ENCODE results near the gene CRACDL. TPM values are rescaled to one million over a fixed set of nuclear protein-coding genes. Genes with fewer than 3 reads are reported as not detected.

Gene CRACDL
- total RNA-seq, 1 experiment from 2014 or later, result not detected

DNA sequence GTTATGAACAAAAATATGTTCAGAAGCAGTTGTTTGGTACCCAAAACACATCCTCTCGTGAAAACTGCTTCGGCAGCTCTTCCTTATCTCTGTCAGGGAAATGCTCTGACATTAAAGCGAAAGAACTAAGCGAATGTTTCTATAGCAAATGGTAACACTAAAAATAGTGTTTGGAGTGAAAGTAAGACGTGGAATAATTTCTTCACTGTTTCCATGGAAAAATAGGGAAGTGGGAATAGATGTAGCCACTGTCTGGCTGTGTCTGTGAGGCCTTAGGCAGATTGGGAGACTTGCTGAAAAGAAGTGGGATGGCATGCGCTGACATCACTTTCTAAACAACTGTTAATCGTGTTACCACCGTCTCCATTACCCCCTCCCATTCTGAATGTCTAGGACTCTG is 11.5 kb upstream of the CRACDL start:
- Histone ChIP-seq H2AFZ (ENCODE audit: low read length) (no peak overlapping the region), H3F3A (ENCODE audit: low read length, unreplicated experiment) (no peaks in the 10 kb centered on the region), H3K4me1 (ENCODE audit: insufficient read depth, low read length) (no peaks in the 10 kb centered on the region), H3K79me2 (ENCODE audit: low read length) (no peaks in the 10 kb centered on the region), H3K4me2 (ENCODE audit: low read length) (no peak overlapping the region), H3K27me3 (ENCODE audit: low read length) (peaks cover 9% of the 10 kb centered on the region), H4K20me1 (ENCODE audit: low read length) (no peaks in the 10 kb centered on the region), H3K4me3 (ENCODE audit: low read length) (no peak overlapping the region), H3K36me3 (ENCODE audit: low read depth, low read length) (no peaks in the 10 kb centered on the region), H3K27ac (ENCODE audit: low read length) (no peak overlapping the region), H3K9me2 (replicated peaks; ENCODE audit: low read length) (no peaks in the 10 kb centered on the region), H3K9me3 (ENCODE audit: low read length) (no peaks in the 10 kb centered on the region), H3K9ac (ENCODE audit: low read length) (no peak overlapping the region)
- POLR2A ChIA-PET (ENCODE audit: unreplicated experiment), result no interaction called here
- TF ChIP-seq EZH2 (IDR thresholded peaks at IDR 0.05; ENCODE audit: low read length, unreplicated experiment) (no peak), EZH2phosphoT487 (IDR thresholded peaks at IDR 0.05; ENCODE audit: borderline replicate concordance, low read length) (no peak)
- TF ChIP-seq, protein P1, sequence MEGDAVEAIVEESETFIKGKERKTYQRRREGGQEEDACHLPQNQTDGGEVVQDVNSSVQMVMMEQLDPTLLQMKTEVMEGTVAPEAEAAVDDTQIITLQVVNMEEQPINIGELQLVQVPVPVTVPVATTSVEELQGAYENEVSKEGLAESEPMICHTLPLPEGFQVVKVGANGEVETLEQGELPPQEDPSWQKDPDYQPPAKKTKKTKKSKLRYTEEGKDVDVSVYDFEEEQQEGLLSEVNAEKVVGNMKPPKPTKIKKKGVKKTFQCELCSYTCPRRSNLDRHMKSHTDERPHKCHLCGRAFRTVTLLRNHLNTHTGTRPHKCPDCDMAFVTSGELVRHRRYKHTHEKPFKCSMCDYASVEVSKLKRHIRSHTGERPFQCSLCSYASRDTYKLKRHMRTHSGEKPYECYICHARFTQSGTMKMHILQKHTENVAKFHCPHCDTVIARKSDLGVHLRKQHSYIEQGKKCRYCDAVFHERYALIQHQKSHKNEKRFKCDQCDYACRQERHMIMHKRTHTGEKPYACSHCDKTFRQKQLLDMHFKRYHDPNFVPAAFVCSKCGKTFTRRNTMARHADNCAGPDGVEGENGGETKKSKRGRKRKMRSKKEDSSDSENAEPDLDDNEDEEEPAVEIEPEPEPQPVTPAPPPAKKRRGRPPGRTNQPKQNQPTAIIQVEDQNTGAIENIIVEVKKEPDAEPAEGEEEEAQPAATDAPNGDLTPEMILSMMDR (conservative IDR thresholded peaks at IDR 0.05; ENCODE audit: low read depth, low read length), result no peak
- no peak for DNase-seq
- no TSS peak for BruUV-seq (replicated peaks)
- intact Hi-C loops (cut with micrococcal nuclease), result no loop called here
- ATAC-seq, result no peak
- CTCF ChIA-PET, result no interaction called here

DNA sequence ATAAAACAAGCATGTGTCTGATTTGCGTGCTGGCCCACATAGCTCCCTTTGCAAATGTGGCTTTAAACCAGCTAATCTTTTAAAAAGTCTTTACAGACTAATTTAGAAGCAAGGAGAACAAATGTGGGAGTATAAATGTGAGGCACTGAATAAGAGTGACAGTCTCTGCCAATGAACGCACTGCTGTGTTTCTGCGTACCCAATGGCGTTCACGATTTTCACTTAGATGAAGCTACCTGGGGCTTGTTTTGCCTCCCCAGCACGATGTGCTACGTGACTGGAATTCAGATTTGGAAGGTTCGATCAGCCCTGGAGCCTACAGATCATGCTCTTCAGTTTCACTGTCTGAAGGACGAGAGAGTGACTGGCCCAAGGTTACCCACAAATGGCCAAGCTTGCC is 10.8 kb upstream of the CRACDL start:
- H2AFZ ChIP-seq (ENCODE audit: low read length), result no peak overlapping the region
- H3K36me3 ChIP-seq (ENCODE audit: low read depth, low read length), result no peaks in the 10 kb centered on the region
- intact Hi-C loops (cut with micrococcal nuclease), result no loop called here
- H3K27me3 ChIP-seq (ENCODE audit: low read length), result peaks cover 8% of the 10 kb centered on the region
- H3K27ac ChIP-seq (ENCODE audit: low read length), result no peak overlapping the region
- H4K20me1 ChIP-seq (ENCODE audit: low read length), result no peaks in the 10 kb centered on the region
- no peak for ATAC-seq
- no TSS peak for BruUV-seq (replicated peaks)
- CTCF ChIA-PET, result no interaction called here
- TF ChIP-seq, protein P1 (conservative IDR thresholded peaks at IDR 0.05; ENCODE audit: low read depth, low read length), result no peak
- TF ChIP-seq EZH2phosphoT487 (IDR thresholded peaks at IDR 0.05; ENCODE audit: borderline replicate concordance, low read length), result no peak
- no peak for TF ChIP-seq EZH2 (IDR thresholded peaks at IDR 0.05; ENCODE audit: low read length, unreplicated experiment)
- H3K79me2 ChIP-seq (ENCODE audit: low read length), result no peaks in the 10 kb centered on the region
- no peaks in the 10 kb centered on the region for H3K9me2 ChIP-seq (replicated peaks; ENCODE audit: low read length)
- H3K4me2 ChIP-seq (ENCODE audit: low read length), result no peak overlapping the region
- POLR2A ChIA-PET (ENCODE audit: unreplicated experiment), result no interaction called here
- no peak for DNase-seq
- H3K4me3 ChIP-seq (ENCODE audit: low read length), result no peak overlapping the region
- no peaks in the 10 kb centered on the region for H3K9me3 ChIP-seq (ENCODE audit: low read length)
- H3K9ac ChIP-seq (ENCODE audit: low read length), result no peak overlapping the region
- H3F3A ChIP-seq (ENCODE audit: low read length, unreplicated experiment), result no peaks in the 10 kb centered on the region
- H3K4me1 ChIP-seq (ENCODE audit: insufficient read depth, low read length), result no peaks in the 10 kb centered on the region

DNA sequence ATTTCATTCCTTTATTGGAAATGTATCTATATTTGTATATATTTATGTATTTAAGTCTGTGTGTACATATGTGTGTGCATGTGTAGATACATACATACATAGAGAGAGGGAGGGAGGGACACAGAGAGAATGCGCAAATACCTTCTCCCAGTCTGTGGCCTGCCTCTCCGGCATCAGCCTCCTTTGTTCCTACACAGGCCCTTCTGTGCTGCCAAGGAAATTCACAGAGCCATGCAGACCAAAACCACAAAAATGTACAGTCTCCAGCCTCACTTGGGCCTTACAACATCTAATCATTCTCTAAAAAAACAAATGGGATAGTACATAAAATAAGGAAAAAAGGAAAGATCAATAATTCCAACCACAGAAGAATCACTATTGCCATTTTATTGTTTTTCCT is 8.8 kb upstream of the CRACDL start:
- intact Hi-C loops (cut with micrococcal nuclease), result no loop called here
- POLR2A ChIA-PET (ENCODE audit: unreplicated experiment), result no interaction called here

More for the DNA sequence above, 8.8 kb upstream of the CRACDL start:
- Histone ChIP-seq H3K9me3 (ENCODE audit: low read length) (no peaks in the 10 kb centered on the region), H2AFZ (ENCODE audit: low read length) (no peak overlapping the region), H3K79me2 (ENCODE audit: low read length) (no peaks in the 10 kb centered on the region), H3K4me2 (ENCODE audit: low read length) (no peak overlapping the region), H4K20me1 (ENCODE audit: low read length) (no peaks in the 10 kb centered on the region), H3K36me3 (ENCODE audit: low read depth, low read length) (no peaks in the 10 kb centered on the region), H3K9me2 (replicated peaks; ENCODE audit: low read length) (no peaks in the 10 kb centered on the region), H3K9ac (ENCODE audit: low read length) (no peak overlapping the region), H3F3A (ENCODE audit: low read length, unreplicated experiment) (no peaks in the 10 kb centered on the region), H3K4me1 (ENCODE audit: insufficient read depth, low read length) (no peaks in the 10 kb centered on the region), H3K4me3 (ENCODE audit: low read length) (no peak overlapping the region), H3K27ac (ENCODE audit: low read length) (no peak overlapping the region), H3K27me3 (ENCODE audit: low read length) (no peaks in the 10 kb centered on the region)
- DNase-seq, result no peak
- TF ChIP-seq EZH2phosphoT487 (IDR thresholded peaks at IDR 0.05; ENCODE audit: borderline replicate concordance, low read length) (no peak), EZH2 (IDR thresholded peaks at IDR 0.05; ENCODE audit: low read length, unreplicated experiment) (no peak)
- TF ChIP-seq, protein P1 (conservative IDR thresholded peaks at IDR 0.05; ENCODE audit: low read depth, low read length), result no peak
- ATAC-seq, result no peak
- BruUV-seq (replicated peaks), result no TSS peak
- CTCF ChIA-PET, result no interaction called here

Measured in PC-3 (cell line).